ENCODE measurements around the gene CDKN2D.

DNA sequence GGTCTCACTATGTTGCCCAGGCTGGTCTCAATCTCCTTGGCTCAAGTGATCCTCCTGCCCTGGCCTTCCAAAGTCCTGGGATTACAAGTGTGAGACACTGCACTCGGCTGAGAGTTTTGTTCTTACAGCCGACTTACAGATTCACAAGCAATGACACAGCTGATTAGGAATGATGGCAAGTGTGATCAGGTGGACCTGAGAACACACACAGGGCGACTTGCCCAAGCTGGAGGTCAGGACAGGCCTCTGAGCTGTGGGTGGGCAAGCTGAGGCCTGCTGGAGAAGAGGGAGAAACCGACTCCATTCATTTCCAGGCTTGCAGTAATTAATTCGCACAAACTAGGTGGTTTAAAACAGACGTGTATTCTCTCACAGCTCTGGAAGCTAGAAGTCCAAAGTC, 33.2 kb downstream of the CDKN2D start:
- TF ChIP-seq, protein P1, sequence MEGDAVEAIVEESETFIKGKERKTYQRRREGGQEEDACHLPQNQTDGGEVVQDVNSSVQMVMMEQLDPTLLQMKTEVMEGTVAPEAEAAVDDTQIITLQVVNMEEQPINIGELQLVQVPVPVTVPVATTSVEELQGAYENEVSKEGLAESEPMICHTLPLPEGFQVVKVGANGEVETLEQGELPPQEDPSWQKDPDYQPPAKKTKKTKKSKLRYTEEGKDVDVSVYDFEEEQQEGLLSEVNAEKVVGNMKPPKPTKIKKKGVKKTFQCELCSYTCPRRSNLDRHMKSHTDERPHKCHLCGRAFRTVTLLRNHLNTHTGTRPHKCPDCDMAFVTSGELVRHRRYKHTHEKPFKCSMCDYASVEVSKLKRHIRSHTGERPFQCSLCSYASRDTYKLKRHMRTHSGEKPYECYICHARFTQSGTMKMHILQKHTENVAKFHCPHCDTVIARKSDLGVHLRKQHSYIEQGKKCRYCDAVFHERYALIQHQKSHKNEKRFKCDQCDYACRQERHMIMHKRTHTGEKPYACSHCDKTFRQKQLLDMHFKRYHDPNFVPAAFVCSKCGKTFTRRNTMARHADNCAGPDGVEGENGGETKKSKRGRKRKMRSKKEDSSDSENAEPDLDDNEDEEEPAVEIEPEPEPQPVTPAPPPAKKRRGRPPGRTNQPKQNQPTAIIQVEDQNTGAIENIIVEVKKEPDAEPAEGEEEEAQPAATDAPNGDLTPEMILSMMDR (conservative IDR thresholded peaks at IDR 0.05; ENCODE audit: low read depth, low read length) = no peak
- no peak for TF ChIP-seq EZH2 (IDR thresholded peaks at IDR 0.05; ENCODE audit: low read length, unreplicated experiment)
